OCI-LY3 (cell line): Measurements from ENCODE around the gene IQGAP1.

Experiments
- EZH2phosphoT487 ChIP-seq: fragments of 200-600 bp; shearing (Covaris generic); IDR thresholded peaks from 2 replicates; pipeline ENCODE4 v1.6.1; 2018; ENCODE audit warnings: antibody characterized with exemption, mixed run types, low read depth
- TF ChIP-seq, protein P1 (sequence below): fragments of 200-600, 300-600 bp; sonication (generic); IDR thresholded peaks from 2 replicates; pipeline ENCODE4 v1.5.1; 2014; ENCODE audit warnings: antibody characterized with exemption, low read length, low read depth

DNA sequence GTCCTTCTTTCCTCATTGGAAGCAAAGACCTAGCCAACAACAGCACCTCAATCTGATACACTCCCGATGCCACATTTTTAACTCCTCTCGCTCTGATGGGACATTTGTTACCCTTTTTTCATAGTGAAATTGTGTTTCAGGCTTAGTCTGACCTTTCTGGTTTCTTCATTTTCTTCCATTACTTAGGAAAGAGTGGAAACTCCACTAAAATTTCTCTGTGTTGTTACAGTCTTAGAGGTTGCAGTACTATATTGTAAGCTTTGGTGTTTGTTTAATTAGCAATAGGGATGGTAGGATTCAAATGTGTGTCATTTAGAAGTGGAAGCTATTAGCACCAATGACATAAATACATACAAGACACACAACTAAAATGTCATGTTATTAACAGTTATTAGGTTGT, 112.1 kb downstream of the IQGAP1 start:
- TF ChIP-seq, protein P1, sequence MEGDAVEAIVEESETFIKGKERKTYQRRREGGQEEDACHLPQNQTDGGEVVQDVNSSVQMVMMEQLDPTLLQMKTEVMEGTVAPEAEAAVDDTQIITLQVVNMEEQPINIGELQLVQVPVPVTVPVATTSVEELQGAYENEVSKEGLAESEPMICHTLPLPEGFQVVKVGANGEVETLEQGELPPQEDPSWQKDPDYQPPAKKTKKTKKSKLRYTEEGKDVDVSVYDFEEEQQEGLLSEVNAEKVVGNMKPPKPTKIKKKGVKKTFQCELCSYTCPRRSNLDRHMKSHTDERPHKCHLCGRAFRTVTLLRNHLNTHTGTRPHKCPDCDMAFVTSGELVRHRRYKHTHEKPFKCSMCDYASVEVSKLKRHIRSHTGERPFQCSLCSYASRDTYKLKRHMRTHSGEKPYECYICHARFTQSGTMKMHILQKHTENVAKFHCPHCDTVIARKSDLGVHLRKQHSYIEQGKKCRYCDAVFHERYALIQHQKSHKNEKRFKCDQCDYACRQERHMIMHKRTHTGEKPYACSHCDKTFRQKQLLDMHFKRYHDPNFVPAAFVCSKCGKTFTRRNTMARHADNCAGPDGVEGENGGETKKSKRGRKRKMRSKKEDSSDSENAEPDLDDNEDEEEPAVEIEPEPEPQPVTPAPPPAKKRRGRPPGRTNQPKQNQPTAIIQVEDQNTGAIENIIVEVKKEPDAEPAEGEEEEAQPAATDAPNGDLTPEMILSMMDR: no peak
- no peak for TF ChIP-seq EZH2phosphoT487
